ENCODE results near the gene KLHDC4. TPM values are rescaled to one million over a fixed set of nuclear protein-coding genes. Genes with fewer than 3 reads are reported as not detected.

Gene KLHDC4
- total RNA-seq, 1 donor: 33.4 TPM

DNA sequence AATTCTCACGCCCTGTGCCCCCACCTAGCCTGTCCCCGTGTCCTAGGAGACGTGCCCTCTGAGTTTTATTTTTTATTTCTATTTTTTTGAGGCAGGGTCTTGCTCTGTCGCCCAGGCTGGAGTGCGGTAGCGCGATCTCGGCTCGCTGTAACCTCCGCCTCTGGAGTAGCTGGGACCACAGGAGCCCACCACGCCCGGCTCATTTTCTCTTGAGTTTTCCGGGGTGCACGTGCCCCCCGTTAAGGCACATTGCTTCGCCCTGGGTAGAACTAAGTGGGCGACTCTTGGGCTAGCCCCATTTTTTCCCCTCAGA is 655 bp upstream of the KLHDC4 start:
- Histone ChIP-seq H3K4me3 (ENCODE audit: low read length) (peak overlapping the region; percentile 83), H3K27me3 (ENCODE audit: insufficient read depth, low read length) (no peaks in the 10 kb centered on the region)

GRCh38 chr16:87765473-87765775 is 362 bp downstream of the KLHDC4 start:
- H3K9me3 ChIP-seq (ENCODE audit: low read depth, low read length): no peaks in the 10 kb centered on the region
- peak overlapping the region; percentile 83 for H3K4me3 ChIP-seq (ENCODE audit: low read length)
- H3K27me3 ChIP-seq (ENCODE audit: insufficient read depth, low read length): no peaks in the 10 kb centered on the region
- peaks cover 50% of the 10 kb centered on the region for H3K4me1 ChIP-seq (ENCODE audit: insufficient read depth, low read length)

More for the DNA sequence above, 655 bp upstream of the KLHDC4 start:
- Histone ChIP-seq H3K9me3 (ENCODE audit: low read depth, low read length) (no peaks in the 10 kb centered on the region), H3K4me1 (ENCODE audit: insufficient read depth, low read length) (peaks cover 46% of the 10 kb centered on the region)

- H3K4me3 ChIP-seq (ENCODE audit: low read length): peak overlapping the region; percentile 83
- H3K9me3 ChIP-seq (ENCODE audit: low read depth, low read length): no peaks in the 10 kb centered on the region
- H3K4me1 ChIP-seq (ENCODE audit: insufficient read depth, low read length): peaks cover 50% of the 10 kb centered on the region
- no peaks in the 10 kb centered on the region for H3K27me3 ChIP-seq (ENCODE audit: insufficient read depth, low read length)
Observed at GRCh38 chr16:87764600-87765472, 950 bp downstream of the KLHDC4 start.

- Histone ChIP-seq H3K27me3 (ENCODE audit: insufficient read depth, low read length) (no peaks in the 10 kb centered on the region), H3K4me1 (ENCODE audit: insufficient read depth, low read length) (peaks cover 50% of the 10 kb centered on the region), H3K9me3 (ENCODE audit: low read depth, low read length) (no peaks in the 10 kb centered on the region), H3K4me3 (ENCODE audit: low read length) (no peak overlapping the region)
Observed at GRCh38 chr16:87762620-87763019, 3.2 kb downstream of the KLHDC4 start.

DNA sequence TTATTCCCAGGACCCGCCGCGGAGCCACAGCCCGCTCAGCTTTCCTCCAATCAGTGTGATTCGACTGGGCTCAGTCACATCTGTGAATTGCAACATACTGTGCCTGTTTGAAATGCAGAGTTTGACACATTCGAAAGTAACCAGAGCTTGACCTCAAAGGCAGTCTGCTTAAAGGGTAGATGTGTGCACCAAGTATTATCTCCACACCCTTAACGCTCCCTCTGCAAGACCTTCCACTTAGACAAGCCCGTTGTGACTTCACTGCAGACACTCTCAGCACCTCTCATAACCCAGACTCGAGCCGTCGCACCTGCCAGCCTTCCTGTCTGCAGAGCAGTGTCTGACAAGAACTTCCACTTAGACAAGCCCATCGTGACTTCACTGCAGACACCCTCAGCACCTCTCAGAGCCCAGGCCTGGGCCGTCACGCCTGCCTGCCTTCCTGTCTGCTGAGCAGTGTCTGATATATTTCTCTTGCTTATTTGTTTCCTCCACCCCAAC is 3.7 kb downstream of the KLHDC4 start:
- Histone ChIP-seq H3K4me3 (ENCODE audit: low read length) (no peak overlapping the region), H3K4me1 (ENCODE audit: insufficient read depth, low read length) (peaks cover 50% of the 10 kb centered on the region), H3K9me3 (ENCODE audit: low read depth, low read length) (no peaks in the 10 kb centered on the region), H3K27me3 (ENCODE audit: insufficient read depth, low read length) (no peaks in the 10 kb centered on the region)

- H3K4me3 ChIP-seq (ENCODE audit: low read length): no peak overlapping the region
- H3K4me1 ChIP-seq (ENCODE audit: insufficient read depth, low read length): peaks cover 44% of the 10 kb centered on the region
- H3K9me3 ChIP-seq (ENCODE audit: low read depth, low read length): no peaks in the 10 kb centered on the region
- H3K27me3 ChIP-seq (ENCODE audit: insufficient read depth, low read length): no peaks in the 10 kb centered on the region
Observed at GRCh38 chr16:87761060-87761459, 4.7 kb downstream of the KLHDC4 start.

DNA sequence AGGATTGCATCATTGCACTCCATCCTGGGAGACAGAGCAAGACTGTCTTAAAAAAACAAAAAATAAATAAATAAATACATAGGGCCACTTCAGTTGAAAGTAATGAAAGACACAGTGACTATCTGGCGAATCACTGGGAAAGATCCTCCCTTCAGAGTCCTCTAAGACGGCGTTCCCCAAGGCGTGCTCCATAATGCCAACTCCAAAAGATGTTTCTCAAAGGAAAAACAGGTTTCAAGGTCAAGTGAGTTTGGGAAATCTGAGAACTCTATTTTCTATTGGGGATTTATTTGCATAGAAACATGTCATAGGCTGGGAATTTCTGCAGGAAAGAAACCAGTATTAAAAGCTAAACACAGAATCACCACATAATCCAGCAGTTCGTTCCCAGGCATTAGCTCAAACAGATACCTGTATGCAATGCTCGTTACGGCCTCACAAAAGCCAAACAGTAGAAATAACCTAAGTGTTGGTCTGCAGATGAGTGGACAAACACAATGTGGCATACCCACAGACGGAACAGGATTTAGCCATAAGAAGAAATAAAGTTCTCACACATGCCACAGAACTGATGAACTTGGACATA is 7.9 kb downstream of the KLHDC4 start:
- peaks cover 20% of the 10 kb centered on the region for H3K4me1 ChIP-seq (ENCODE audit: insufficient read depth, low read length)
- no peaks in the 10 kb centered on the region for H3K27me3 ChIP-seq (ENCODE audit: insufficient read depth, low read length)
- no peaks in the 10 kb centered on the region for H3K9me3 ChIP-seq (ENCODE audit: low read depth, low read length)
- no peak overlapping the region for H3K4me3 ChIP-seq (ENCODE audit: low read length)

- H3K4me3 ChIP-seq (ENCODE audit: low read length): no peak overlapping the region
Observed at GRCh38 chr16:87754535-87754934, 11.3 kb downstream of the KLHDC4 start.

GRCh38 chr16:87747626-87748414 is 18.0 kb downstream of the KLHDC4 start:
- no peaks in the 10 kb centered on the region for H3K27me3 ChIP-seq (ENCODE audit: insufficient read depth, low read length)
- H3K9me3 ChIP-seq (ENCODE audit: low read depth, low read length): no peaks in the 10 kb centered on the region
- H3K4me3 ChIP-seq (ENCODE audit: low read length): no peak overlapping the region
- H3K4me1 ChIP-seq (ENCODE audit: insufficient read depth, low read length): no peaks in the 10 kb centered on the region

More at GRCh38 chr16:87754535-87754934, 11.3 kb downstream of the KLHDC4 start:
- no peaks in the 10 kb centered on the region for H3K9me3 ChIP-seq (ENCODE audit: low read depth, low read length)
- no peaks in the 10 kb centered on the region for H3K4me1 ChIP-seq (ENCODE audit: insufficient read depth, low read length)
- no peaks in the 10 kb centered on the region for H3K27me3 ChIP-seq (ENCODE audit: insufficient read depth, low read length)

DNA sequence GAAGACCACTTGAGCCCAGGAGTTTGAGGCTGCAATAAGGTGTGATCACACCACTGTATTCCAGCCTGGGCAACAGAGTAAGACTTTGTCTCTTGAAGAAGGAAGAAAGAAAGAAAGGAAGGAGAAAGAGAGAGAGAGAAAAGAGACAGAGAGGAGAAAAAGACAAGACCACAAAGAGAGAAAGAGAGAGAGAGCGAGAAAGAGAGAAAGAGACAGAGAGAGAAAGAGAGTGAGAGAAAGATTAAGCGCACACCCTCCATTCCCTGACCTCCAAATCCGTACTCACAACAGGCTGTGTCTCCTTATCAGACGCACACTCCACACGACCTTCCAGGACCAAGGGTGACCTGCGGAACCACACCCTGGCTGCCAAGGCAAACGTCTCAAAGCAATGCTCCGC is 19.6 kb downstream of the KLHDC4 start:
- Histone ChIP-seq H3K4me3 (ENCODE audit: low read length) (no peak overlapping the region), H3K9me3 (ENCODE audit: low read depth, low read length) (no peaks in the 10 kb centered on the region), H3K4me1 (ENCODE audit: insufficient read depth, low read length) (no peaks in the 10 kb centered on the region), H3K27me3 (ENCODE audit: insufficient read depth, low read length) (no peaks in the 10 kb centered on the region)

GRCh38 chr16:87744750-87745514 is 20.9 kb downstream of the KLHDC4 start:
- H3K4me1 ChIP-seq (ENCODE audit: insufficient read depth, low read length): no peaks in the 10 kb centered on the region

DNA sequence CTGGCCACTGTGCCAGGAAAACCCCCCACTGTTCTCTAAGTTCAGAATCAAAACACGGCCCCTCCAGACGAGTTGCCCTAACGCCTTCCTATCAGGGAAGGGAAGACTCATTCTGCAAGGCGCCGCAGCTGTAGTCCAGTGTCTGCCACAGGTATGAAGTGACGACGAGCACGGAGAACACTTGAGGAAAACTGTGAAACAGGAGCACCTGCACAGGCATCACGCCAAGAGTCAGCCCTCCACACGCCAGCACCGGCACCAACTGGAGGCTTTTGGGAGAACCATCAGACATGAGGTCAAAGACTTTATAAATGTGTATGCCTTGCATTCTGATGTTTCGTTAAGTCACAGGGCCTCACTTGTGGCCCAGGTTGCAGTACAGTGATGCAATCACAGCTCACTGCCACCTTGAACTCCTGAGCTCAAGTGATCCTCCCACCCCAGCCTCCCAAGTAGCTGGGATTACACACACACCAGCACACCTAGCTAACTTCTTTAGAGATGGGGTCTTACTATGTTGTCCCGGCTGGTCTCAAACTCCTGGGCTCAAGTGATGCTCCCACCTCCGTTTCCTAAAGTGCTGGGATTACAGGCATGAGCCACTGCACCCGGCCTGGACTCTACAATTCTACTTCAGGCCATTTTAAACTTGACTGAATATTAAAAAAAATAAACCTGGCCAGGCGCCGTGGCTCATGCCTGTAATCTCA is 22.9 kb downstream of the KLHDC4 start:
- Histone ChIP-seq H3K27me3 (ENCODE audit: insufficient read depth, low read length) (no peaks in the 10 kb centered on the region), H3K4me3 (ENCODE audit: low read length) (no peak overlapping the region), H3K4me1 (ENCODE audit: insufficient read depth, low read length) (no peaks in the 10 kb centered on the region), H3K9me3 (ENCODE audit: low read depth, low read length) (no peaks in the 10 kb centered on the region)

More at GRCh38 chr16:87744750-87745514, 20.9 kb downstream of the KLHDC4 start:
- Histone ChIP-seq H3K9me3 (ENCODE audit: low read depth, low read length) (no peaks in the 10 kb centered on the region), H3K4me3 (ENCODE audit: low read length) (no peak overlapping the region), H3K27me3 (ENCODE audit: insufficient read depth, low read length) (no peaks in the 10 kb centered on the region)

- H3K9me3 ChIP-seq (ENCODE audit: low read depth, low read length): no peaks in the 10 kb centered on the region
- H3K4me1 ChIP-seq (ENCODE audit: insufficient read depth, low read length): no peaks in the 10 kb centered on the region
- H3K4me3 ChIP-seq (ENCODE audit: low read length): no peak overlapping the region
- H3K27me3 ChIP-seq (ENCODE audit: insufficient read depth, low read length): no peaks in the 10 kb centered on the region
Observed at GRCh38 chr16:87741700-87742415, 23.9 kb downstream of the KLHDC4 start.
